Activated T-cell treated with anti-CD3 and anti-CD28 coated beads, Interleukin-2, amount 50 U/mL, for 72 hours (primary cell): ENCODE results near the gene SPOCK3. TPM values are rescaled to one million over a fixed set of nuclear protein-coding genes. Genes with fewer than 3 reads are reported as not detected.
"Not testable (repeated sequence)": the region's sequence is repeated elsewhere in the genome, so short reads cannot be mapped to it uniquely, and the experiment has no call there.

ENCODE experiments used
- ATAC-seq, 2 donors: fragments of 150-1000 bp; cut with Tn5 transposase; replicated peaks in 1 of 2; 2 replicates each; pipeline ENCODE4 v1.10.0; 2021; ENCODE audit warnings: moderate library complexity in 2 of 2, mild to moderate bottlenecking in 1 of 2
- DNase-seq, 2 donors: peaks; one replicate each; pipeline ENCODE4 v3.0.0; 2021 to 2022; ENCODE audit warnings: mixed read lengths in 1 of 2
- H3K27ac Mint-ChIP-seq: one replicate; pipeline ENCODE4 v1.8.0; 2022; ENCODE audit warnings: mild to moderate bottlenecking, moderate library complexity, mixed read lengths
- H3K27me3 Mint-ChIP-seq: one replicate; pipeline ENCODE4 v1.8.0; 2022; ENCODE audit warnings: low read depth, mixed read lengths
- H3K36me3 Mint-ChIP-seq, 2 donors: one replicate each; pipeline ENCODE4 v1.8.0; 2022; ENCODE audit warnings: mixed read lengths in 2 of 2, mild to moderate bottlenecking in 1 of 2; ENCODE audit not compliant: insufficient read depth in 2 of 2
- H3K4me1 Mint-ChIP-seq: one replicate; pipeline ENCODE4 v1.8.0; 2022; ENCODE audit warnings: low read depth, mixed read lengths
- H3K4me3 Mint-ChIP-seq, 2 donors: one replicate each; pipeline ENCODE4 v1.8.0; 2022; ENCODE audit warnings: mild to moderate bottlenecking in 2 of 2, mixed read lengths in 2 of 2, moderate library complexity in 2 of 2
- H3K9me3 Mint-ChIP-seq, 2 donors: one replicate each; pipeline ENCODE4 v1.8.0; 2022; ENCODE audit warnings: mixed read lengths in 2 of 2
- total RNA-seq, 2 donors: library from RNA; stranded (reverse); gene quantifications; one replicate each; pipeline ENCODE4 v1.2.3, GENCODE V29; 2022

Gene SPOCK3
- total RNA-seq, 2 donors from 2014 or later, result not detected

- Mint-ChIP-seq H3K4me3 (no peak overlapping the region), H3K27ac (no peak overlapping the region), H3K36me3 (no peaks in the 10 kb centered on the region)
These were observed 358.5 kb downstream of the SPOCK3 start for GRCh38 chr4:166875821-166876220.

GRCh38 chr4:166862032-166862431 is 372.3 kb downstream of the SPOCK3 start:
- ATAC-seq (no peak), DNase-seq (no peak)
- Mint-ChIP-seq H3K9me3 (peaks cover 11 to 17% of the 10 kb centered on the region in 2 donors), H3K4me1 (no peaks in the 10 kb centered on the region), H3K27me3 (no peaks in the 10 kb centered on the region), H3K36me3 (no peaks in the 10 kb centered on the region), H3K27ac (no peak overlapping the region), H3K4me3 (no peak overlapping the region)

More at GRCh38 chr4:166875821-166876220, 358.5 kb downstream of the SPOCK3 start:
- Mint-ChIP-seq H3K27me3 (no peaks in the 10 kb centered on the region), H3K9me3 (peaks cover 4 to 7% of the 10 kb centered on the region in 2 donors), H3K4me1 (no peaks in the 10 kb centered on the region)
- no peak for DNase-seq
- ATAC-seq, result no peak

GRCh38 chr4:166850398-166850797 is 383.9 kb downstream of the SPOCK3 start:
- not testable (repeated sequence) for DNase-seq, H3K9me3 Mint-ChIP-seq, H3K4me3 Mint-ChIP-seq, H3K36me3 Mint-ChIP-seq, H3K27me3 Mint-ChIP-seq, H3K27ac Mint-ChIP-seq, H3K4me1 Mint-ChIP-seq, ATAC-seq

GRCh38 chr4:166846939-166847338 is 387.4 kb downstream of the SPOCK3 start:
- Mint-ChIP-seq H3K9me3 (peaks cover 0 to 5% of the 10 kb centered on the region in 2 donors), H3K36me3 (no peaks in the 10 kb centered on the region)

GRCh38 chr4:166842795-166843261 is 391.5 kb downstream of the SPOCK3 start:
- Mint-ChIP-seq H3K4me1 (no peaks in the 10 kb centered on the region), H3K4me3 (no peak overlapping the region), H3K36me3 (no peaks in the 10 kb centered on the region), H3K27me3 (no peaks in the 10 kb centered on the region), H3K9me3 (peaks cover 4 to 9% of the 10 kb centered on the region in 2 donors), H3K27ac (no peak overlapping the region)
- DNase-seq, result no peak
- no peak for ATAC-seq

More at GRCh38 chr4:166846939-166847338, 387.4 kb downstream of the SPOCK3 start:
- no peak for ATAC-seq
- no peak overlapping the region for H3K27ac Mint-ChIP-seq
- H3K27me3 Mint-ChIP-seq, result no peaks in the 10 kb centered on the region
- no peak overlapping the region for H3K4me3 Mint-ChIP-seq
- DNase-seq, result no peak
- no peaks in the 10 kb centered on the region for H3K4me1 Mint-ChIP-seq

GRCh38 chr4:166839615-166840251 is 394.6 kb downstream of the SPOCK3 start:
- ATAC-seq, result no peak
- Mint-ChIP-seq H3K36me3 (no peaks in the 10 kb centered on the region), H3K4me1 (no peaks in the 10 kb centered on the region), H3K9me3 (peaks cover 4 to 13% of the 10 kb centered on the region in 2 donors), H3K4me3 (no peak overlapping the region), H3K27ac (no peak overlapping the region), H3K27me3 (no peaks in the 10 kb centered on the region)
- DNase-seq, result no peak

- no peaks in the 10 kb centered on the region for H3K36me3 Mint-ChIP-seq
- DNase-seq, result no peak
- no peaks in the 10 kb centered on the region for H3K27me3 Mint-ChIP-seq
- H3K27ac Mint-ChIP-seq, result no peak overlapping the region
- no peaks in the 10 kb centered on the region for H3K4me1 Mint-ChIP-seq
- H3K9me3 Mint-ChIP-seq, result peaks cover 4 to 12% of the 10 kb centered on the region in 2 donors
- ATAC-seq, result no peak
- H3K4me3 Mint-ChIP-seq, result no peak overlapping the region
These were observed 395.2 kb downstream of the SPOCK3 start for GRCh38 chr4:166838975-166839614.

- Mint-ChIP-seq H3K27me3 (no peaks in the 10 kb centered on the region), H3K27ac (no peak overlapping the region), H3K36me3 (no peaks in the 10 kb centered on the region), H3K4me1 (no peaks in the 10 kb centered on the region), H3K9me3 (peaks cover 5 to 15% of the 10 kb centered on the region in 2 donors), H3K4me3 (no peak overlapping the region)
- DNase-seq (no peak), ATAC-seq (no peak)
These were observed 397.4 kb downstream of the SPOCK3 start for GRCh38 chr4:166836865-166837264.

GRCh38 chr4:166827629-166828028 is 406.7 kb downstream of the SPOCK3 start:
- H3K36me3 Mint-ChIP-seq, result peaks cover 0 to 2% of the 10 kb centered on the region in 2 donors
- H3K27ac Mint-ChIP-seq, result no peak overlapping the region
- no peak for ATAC-seq
- no peaks in the 10 kb centered on the region for H3K4me1 Mint-ChIP-seq
- peaks cover 6 to 10% of the 10 kb centered on the region in 2 donors for H3K9me3 Mint-ChIP-seq
- no peak for DNase-seq
- H3K27me3 Mint-ChIP-seq, result no peaks in the 10 kb centered on the region
- no peak overlapping the region for H3K4me3 Mint-ChIP-seq

- no peak overlapping the region for H3K4me3 Mint-ChIP-seq
- no peaks in the 10 kb centered on the region for H3K4me1 Mint-ChIP-seq
- H3K36me3 Mint-ChIP-seq, result peaks cover 0 to 2% of the 10 kb centered on the region in 2 donors
- ATAC-seq (no peak), DNase-seq (no peak)
- H3K9me3 Mint-ChIP-seq, result peaks cover 3 to 10% of the 10 kb centered on the region in 2 donors
- no peak overlapping the region for H3K27ac Mint-ChIP-seq
- no peaks in the 10 kb centered on the region for H3K27me3 Mint-ChIP-seq
These were observed 407.1 kb downstream of the SPOCK3 start for GRCh38 chr4:166827167-166827566.

- peaks cover 0 to 3% of the 10 kb centered on the region in 2 donors for H3K36me3 Mint-ChIP-seq
These were observed 410.4 kb downstream of the SPOCK3 start for GRCh38 chr4:166823848-166824247.

GRCh38 chr4:166823126-166823525 is 411.2 kb downstream of the SPOCK3 start:
- no peaks in the 10 kb centered on the region for H3K4me1 Mint-ChIP-seq
- DNase-seq (no peak), ATAC-seq (no peak)
- peaks cover 0 to 3% of the 10 kb centered on the region in 2 donors for H3K36me3 Mint-ChIP-seq
- peaks cover 8 to 9% of the 10 kb centered on the region in 2 donors for H3K9me3 Mint-ChIP-seq
- no peak overlapping the region for H3K27ac Mint-ChIP-seq
- no peaks in the 10 kb centered on the region for H3K27me3 Mint-ChIP-seq
- H3K4me3 Mint-ChIP-seq, result no peak overlapping the region

More at GRCh38 chr4:166823848-166824247, 410.4 kb downstream of the SPOCK3 start:
- no peak overlapping the region for H3K4me3 Mint-ChIP-seq
- H3K9me3 Mint-ChIP-seq, result peaks cover 8 to 9% of the 10 kb centered on the region in 2 donors
- H3K4me1 Mint-ChIP-seq, result no peaks in the 10 kb centered on the region
- DNase-seq (no peak), ATAC-seq (no peak)
- no peaks in the 10 kb centered on the region for H3K27me3 Mint-ChIP-seq
- no peak overlapping the region for H3K27ac Mint-ChIP-seq

GRCh38 chr4:166822386-166822785 is 411.9 kb downstream of the SPOCK3 start:
- Mint-ChIP-seq H3K4me3 (no peak overlapping the region), H3K9me3 (peaks cover 9% of the 10 kb centered on the region in 2 donors), H3K4me1 (no peaks in the 10 kb centered on the region), H3K27ac (no peak overlapping the region), H3K27me3 (no peaks in the 10 kb centered on the region), H3K36me3 (peaks cover 0 to 3% of the 10 kb centered on the region in 2 donors)
- no peak for ATAC-seq
- no peak for DNase-seq
